ENCODE data around the gene MRPS22.

DNA sequence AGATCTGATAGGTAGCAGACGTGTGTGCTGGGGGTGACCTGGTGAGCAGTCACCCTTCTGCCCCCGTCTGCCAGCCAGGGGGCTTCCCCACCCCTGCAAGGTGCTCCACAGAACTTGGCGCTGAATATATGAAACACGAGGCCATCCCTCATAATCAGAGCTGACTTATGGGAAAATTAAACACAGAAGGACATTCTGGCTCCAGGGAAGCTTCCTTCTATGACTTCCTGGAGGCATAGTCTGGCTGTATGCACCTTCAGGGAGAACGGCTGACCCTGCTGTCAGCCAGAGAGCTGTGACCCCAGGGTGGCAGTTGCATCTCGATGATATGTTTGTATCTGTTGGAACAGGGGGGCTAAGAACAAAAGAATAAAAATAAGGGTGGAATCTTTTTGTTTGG, 26.6 kb upstream of the MRPS22 start:
- no peak for TF ChIP-seq POLR2AphosphoS5 (IDR thresholded peaks at IDR 0.05; ENCODE audit: low read depth, low read length)
- no peak for TF ChIP-seq TCF12 (IDR thresholded peaks at IDR 0.05; ENCODE audit: low read depth, low read length)
- no peak for TF ChIP-seq CHD2 (IDR thresholded peaks at IDR 0.05; ENCODE audit: low read length)
- no peak for TF ChIP-seq TBP (IDR thresholded peaks at IDR 0.05; ENCODE audit: low read depth, low read length)
- TF ChIP-seq CTCF (IDR thresholded peaks at IDR 0.05; ENCODE audit: control extremely low read depth in 1 of 3, insufficient read depth in 1 of 3, low read depth in 1 of 3, low read length in 3 of 3): no peak
- TF ChIP-seq CBX5 (IDR thresholded peaks at IDR 0.05; ENCODE audit: low read depth, low read length): no peak
- TF ChIP-seq HDAC6 (IDR thresholded peaks at IDR 0.05; ENCODE audit: low read depth, low read length): no peak
- no peak for TF ChIP-seq GABPA (IDR thresholded peaks at IDR 0.05; ENCODE audit: borderline replicate concordance, insufficient read depth, low read length)
- no peak for TF ChIP-seq EZH2 (IDR thresholded peaks at IDR 0.05; ENCODE audit: low read depth, low read length, severe bottlenecking)
- TF ChIP-seq TAF1 (IDR thresholded peaks at IDR 0.05; ENCODE audit: low read depth, low read length): no peak
- TF ChIP-seq USF2 (IDR thresholded peaks at IDR 0.05; ENCODE audit: low read length): no peak

Data from H1 (cell line).